Panc1 (cell line): ENCODE results near the gene GATD1. TPM values are rescaled to one million over a fixed set of nuclear protein-coding genes. Genes with fewer than 3 reads are reported as not detected.

Source experiments
- ATAC-seq: fragments of 200-7000 bp; cut with Tn5 transposase; 2 replicates; pipeline ENCODE4 v1.9.1; 2020; ENCODE audit warnings: mild to moderate bottlenecking, moderate library complexity
- BruUV-seq: library from RNA; stranded (reverse); fragments of 400-500 nt; replicated peaks from 2 replicates; lab custom pipeline; 2021; lab: Mats Ljungman, UMichigan
- CTCF ChIA-PET: fragments of 300-600 bp; sonication (Branson Sonifier 250); formaldehyde crosslinking; loops from one replicate; lab custom pipeline; 2022; ENCODE audit warnings: antibody characterized with exemption; lab: Charles Lee
- POLR2A ChIA-PET: fragments of 300-600 bp; sonication (Branson Sonifier 250); formaldehyde crosslinking; loops from one replicate; lab custom pipeline; 2022; ENCODE audit warnings: antibody characterized with exemption; lab: Charles Lee
- DNase-seq: peaks from one replicate; pipeline ENCODE4 v3.0.0-alpha.2; 2010; ENCODE audit warnings: low read depth, low spot score
- H3K27ac ChIP-seq: 2 replicates; pipeline ENCODE4 v1.5.1; 2011; ENCODE audit warnings: mild to moderate bottlenecking, low read length, inconsistent platforms
- H3K27me3 ChIP-seq: fragments of 200-500 bp; sonication (Bioruptor generic); 2 replicates; pipeline ENCODE4 v1.6.0; 2014; ENCODE audit warnings: low read length, inconsistent platforms; ENCODE audit not compliant: control insufficient read depth, insufficient read depth
- H3K36me3 ChIP-seq: fragments of 200-500 bp; sonication (Bioruptor generic); 2 replicates; pipeline ENCODE4 v1.5.1; 2014; ENCODE audit warnings: inconsistent platforms, mild to moderate bottlenecking, low read length, moderate library complexity; ENCODE audit not compliant: control insufficient read depth, insufficient read depth
- H3K4me1 ChIP-seq: 2 replicates; pipeline ENCODE4 v1.5.1; 2011; ENCODE audit warnings: inconsistent platforms, mild to moderate bottlenecking, low read length, moderate library complexity; ENCODE audit not compliant: control insufficient read depth, insufficient read depth
- H3K4me3 ChIP-seq, 2 experiments: 2 replicates each; pipeline ENCODE4 v1.5.1; 2011 to 2012; ENCODE audit warnings: low read depth in 2 of 2, low read length in 2 of 2, mild to moderate bottlenecking in 2 of 2, inconsistent platforms in 1 of 2, moderate library complexity in 1 of 2
- H3K9me3 ChIP-seq: fragments of 200-500 bp; sonication (Bioruptor generic); 2 replicates; pipeline ENCODE4 v1.5.1; 2014; ENCODE audit warnings: low read depth, mild to moderate bottlenecking, inconsistent platforms, low read length, moderate library complexity; ENCODE audit not compliant: control insufficient read depth, insufficient read depth
- CTCF ChIP-seq: fragments of 450-650 bp; IDR thresholded peaks from 2 replicates; pipeline ENCODE4 v1.5.1; 2017; ENCODE audit warnings: mild to moderate bottlenecking
- POLR2AphosphoS5 ChIP-seq: IDR thresholded peaks from 2 replicates; pipeline ENCODE4 v1.6.1; 2012; ENCODE audit warnings: mild to moderate bottlenecking, low read depth, low read length, moderate library complexity
- REST ChIP-seq, 2 experiments: IDR thresholded peaks; 2 replicates each; pipeline ENCODE4 v1.6.1; 2011 to 2012; ENCODE audit warnings: low read depth in 2 of 2, control low read depth in 1 of 2, low read length in 1 of 2, mild to moderate bottlenecking in 1 of 2, moderate library complexity in 1 of 2; ENCODE audit not compliant: insufficient read depth in 1 of 2
- SIN3A ChIP-seq: IDR thresholded peaks from 2 replicates; pipeline ENCODE4 v1.6.1; 2012; ENCODE audit warnings: low read depth, mild to moderate bottlenecking, low read length, moderate library complexity, borderline replicate concordance; ENCODE audit not compliant: insufficient read depth
- TCF7L2 ChIP-seq: IDR thresholded peaks from 2 replicates; pipeline ENCODE4 v1.6.1; 2011; ENCODE audit warnings: mild to moderate bottlenecking, low read depth, low read length, inconsistent platforms
- in situ Hi-C: cut with HindIII; loops from 2 replicates; pipeline ENCODE4 v1.10.0; 2016; ENCODE audit warnings: low sequenced_read_pairs, low pct_unique_long_range_greater_than_20kb
- intact Hi-C: fragments of 100-400 bp; cut with micrococcal nuclease; formaldehyde crosslinking; loops from one replicate; pipeline ENCODE4 v1.10.0; 2022; ENCODE audit not compliant: unreplicated experiment
- total RNA-seq: library from RNA; stranded (reverse); gene quantifications from one replicate; pipeline ENCODE4 v1.2.1, GENCODE V29; 2021; ENCODE audit not compliant: unreplicated experiment

GATD1 gene
- total RNA-seq, 1 experiment from 2014 or later, result 229 TPM

GRCh38 chr11:824942-825341 lies 47.7 kb upstream of the GATD1 start:
- no peaks in the 10 kb centered on the region for H3K9me3 ChIP-seq
- ATAC-seq (no peak), DNase-seq (no peak)
- ChIA-PET POLR2A (no interaction called here), CTCF (no interaction called here)
- TF ChIP-seq CTCF (no peak), TCF7L2 (no peak), SIN3A (no peak), REST (IDR thresholded peaks at IDR 0.05; ENCODE audit: insufficient read depth in 1 of 2, low read depth in 2 of 2, low read length in 1 of 2) (no peak), POLR2AphosphoS5 (no peak; the same call in 1 of the 2 replicates)
- intact Hi-C loops (no loop called here), in situ Hi-C loops (no loop called here)
- BruUV-seq, result no TSS peak
- peaks cover 73% of the 10 kb centered on the region for H3K4me1 ChIP-seq
- H3K4me3 ChIP-seq, result no peak overlapping the region
- H3K36me3 ChIP-seq, result 0 out of 2 replicates have a peak, but pooled peaks cover 2% of the 10 kb centered on the region
- H3K27ac ChIP-seq, result no peak overlapping the region
- no peaks in the 10 kb centered on the region for H3K27me3 ChIP-seq

- BruUV-seq, result TSS peak; percentile 9
- no peak for DNase-seq
- no peaks in the 10 kb centered on the region for H3K9me3 ChIP-seq
- POLR2A ChIA-PET, result no interaction called here
- H3K4me3 ChIP-seq, result no peak overlapping the region
- H3K36me3 ChIP-seq, result 0 out of 2 replicates have a peak, but pooled peaks cover 2% of the 10 kb centered on the region
- no peak for TF ChIP-seq REST (IDR thresholded peaks at IDR 0.05; ENCODE audit: insufficient read depth in 1 of 2, low read depth in 2 of 2, low read length in 1 of 2)
- no peak for TF ChIP-seq SIN3A
- TF ChIP-seq CTCF, result no peak
- no peak; the same call in 1 of the 2 replicates for TF ChIP-seq POLR2AphosphoS5
- TF ChIP-seq TCF7L2, result no peak
- no peak for ATAC-seq
- no peaks in the 10 kb centered on the region for H3K27me3 ChIP-seq
- intact Hi-C loops, result no loop called here
- peaks cover 68% of the 10 kb centered on the region for H3K4me1 ChIP-seq
- in situ Hi-C loops, result no loop called here
- CTCF ChIA-PET, result no interaction called here
- no peak overlapping the region for H3K27ac ChIP-seq
Observed at GRCh38 chr11:824292-824880, 47.1 kb upstream of the GATD1 start.
